Loucy (cell line): ENCODE measurements around the gene TELO2.

Experiments used
- H2AFZ ChIP-seq: fragments of 200-600 bp; sonication (generic); 2 replicates; pipeline ENCODE4 v1.6.0; 2016; ENCODE audit warnings: antibody characterized with exemption, mild to moderate bottlenecking, low read length, moderate library complexity
- H3F3A ChIP-seq: fragments of 200-600 bp; 2 replicates; pipeline ENCODE4 v1.6.0; 2016; ENCODE audit warnings: antibody characterized with exemption, low read depth, mild to moderate bottlenecking
- H3K27me3 ChIP-seq: fragments of 200-600 bp; sonication (generic); 2 replicates; pipeline ENCODE4 v1.6.1; 2014; ENCODE audit warnings: low read length, mild to moderate bottlenecking; ENCODE audit not compliant: insufficient read depth, poor library complexity, severe bottlenecking
- H3K36me3 ChIP-seq: fragments of 200-600 bp; sonication (generic); 2 replicates; pipeline ENCODE4 v1.6.1; 2016; ENCODE audit warnings: low read length; ENCODE audit not compliant: insufficient read depth
- H3K4me1 ChIP-seq: fragments of 200-600 bp; sonication (generic); 2 replicates; pipeline ENCODE4 v1.5.1; 2014; ENCODE audit warnings: low read length, mild to moderate bottlenecking; ENCODE audit not compliant: insufficient read depth, poor library complexity, severe bottlenecking
- H3K4me2 ChIP-seq: fragments of 200-600 bp; sonication (generic); 2 replicates; pipeline ENCODE4 v1.6.0; 2014; ENCODE audit warnings: antibody characterized with exemption, low read length, low read depth, mild to moderate bottlenecking; ENCODE audit not compliant: poor library complexity, severe bottlenecking
- H3K4me3 ChIP-seq: fragments of 200-600 bp; sonication (generic); 2 replicates; pipeline ENCODE4 v1.5.1; 2014; ENCODE audit warnings: low read length, mild to moderate bottlenecking, mixed read lengths; ENCODE audit not compliant: poor library complexity, severe bottlenecking
- H3K79me2 ChIP-seq: fragments of 200-600 bp; sonication (generic); 2 replicates; pipeline ENCODE4 v1.6.1; 2014; ENCODE audit warnings: low read length; ENCODE audit not compliant: insufficient read depth
- H3K9ac ChIP-seq: fragments of 200-600 bp; sonication (generic); 2 replicates; pipeline ENCODE4 v1.6.0; 2014; ENCODE audit warnings: mild to moderate bottlenecking, low read depth, low read length, moderate library complexity; ENCODE audit not compliant: poor library complexity, severe bottlenecking
- H3K9me2 ChIP-seq: fragments of 200-600 bp; sonication (generic); replicated peaks from 2 replicates; pipeline ENCODE4 v1.6.1; 2016; ENCODE audit warnings: low read depth, low read length, mixed read lengths
- H3K9me3 ChIP-seq: fragments of 200-600 bp; sonication (generic); 2 replicates; pipeline ENCODE4 v1.6.1; 2014; ENCODE audit warnings: mild to moderate bottlenecking, antibody characterized with exemption, low read length, low read depth; ENCODE audit not compliant: insufficient read depth
- H4K20me1 ChIP-seq: fragments of 200-600 bp; sonication (generic); 2 replicates; pipeline ENCODE4 v1.6.0; 2014; ENCODE audit warnings: antibody characterized with exemption, low read length, mild to moderate bottlenecking; ENCODE audit not compliant: insufficient read depth, poor library complexity, severe bottlenecking
- CTCF ChIP-seq: fragments of 200-600 bp; sonication (generic); conservative IDR thresholded peaks from 2 replicates; pipeline ENCODE4 v1.5.1; 2014; ENCODE audit warnings: mild to moderate bottlenecking, antibody characterized with exemption, low read length
- EZH2phosphoT487 ChIP-seq: fragments of 200-600 bp; IDR thresholded peaks from 2 replicates; pipeline ENCODE4 v1.6.1; 2018; ENCODE audit warnings: antibody characterized with exemption, mild to moderate bottlenecking, moderate library complexity, borderline replicate concordance

Gene TELO2

GRCh38 chr16:1500465-1501150 is 7.4 kb downstream of the TELO2 start:
- H3K9ac ChIP-seq: no peak overlapping the region
- H2AFZ ChIP-seq: no peak overlapping the region
- H4K20me1 ChIP-seq: no peaks in the 10 kb centered on the region
- H3K36me3 ChIP-seq: no peaks in the 10 kb centered on the region; the same call in 1 of the 2 replicates
- H3F3A ChIP-seq: no peaks in the 10 kb centered on the region
- H3K4me3 ChIP-seq: no peak overlapping the region
- 0 out of 2 replicates have a peak, but pooled peaks cover 2% of the 10 kb centered on the region for H3K79me2 ChIP-seq
- H3K4me1 ChIP-seq: no peaks in the 10 kb centered on the region
- no peaks in the 10 kb centered on the region for H3K27me3 ChIP-seq
- H3K9me3 ChIP-seq: no peaks in the 10 kb centered on the region
- H3K4me2 ChIP-seq: no peak overlapping the region
- no peaks in the 10 kb centered on the region for H3K9me2 ChIP-seq
- no peak for TF ChIP-seq CTCF
- no peak for TF ChIP-seq EZH2phosphoT487

DNA sequence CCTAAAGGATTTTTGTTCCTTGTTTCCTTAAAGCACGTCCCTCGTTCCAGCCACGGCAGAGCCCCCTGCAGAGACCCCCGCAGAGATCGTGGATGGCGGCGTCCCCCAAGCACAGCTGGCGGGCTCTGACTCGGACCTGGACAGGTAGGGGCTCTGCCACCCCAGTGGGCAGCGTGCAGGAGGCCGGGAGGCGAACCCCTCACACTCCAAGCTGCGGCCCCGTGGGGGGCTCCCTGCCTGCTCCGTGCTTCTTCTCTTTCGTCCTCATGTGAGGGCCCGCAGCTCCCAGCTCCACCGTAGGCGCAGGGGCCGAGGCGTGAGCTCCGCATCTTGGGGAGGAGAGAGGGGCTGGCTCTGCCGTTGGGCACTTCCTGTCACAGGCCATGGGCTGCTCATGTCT is 8.5 kb downstream of the TELO2 start:
- Histone ChIP-seq H3K79me2 (no peaks in the 10 kb centered on the region), H3K4me2 (no peak overlapping the region), H4K20me1 (no peaks in the 10 kb centered on the region), H3F3A (no peaks in the 10 kb centered on the region), H3K4me3 (no peak overlapping the region), H2AFZ (no peak overlapping the region), H3K9me3 (no peaks in the 10 kb centered on the region), H3K9me2 (no peaks in the 10 kb centered on the region), H3K27me3 (no peaks in the 10 kb centered on the region), H3K36me3 (no peaks in the 10 kb centered on the region; the same call in 1 of the 2 replicates), H3K4me1 (no peaks in the 10 kb centered on the region), H3K9ac (no peak overlapping the region)
- TF ChIP-seq CTCF (no peak), EZH2phosphoT487 (no peak)

GRCh38 chr16:1502092-1503004 is 9.2 kb downstream of the TELO2 start:
- Histone ChIP-seq H3K79me2 (no peaks in the 10 kb centered on the region), H3K9ac (no peak overlapping the region), H3K9me2 (no peaks in the 10 kb centered on the region), H3K4me2 (no peak overlapping the region), H3K36me3 (no peaks in the 10 kb centered on the region; the same call in 1 of the 2 replicates), H3F3A (no peaks in the 10 kb centered on the region), H4K20me1 (no peaks in the 10 kb centered on the region), H3K4me1 (no peaks in the 10 kb centered on the region), H3K9me3 (no peaks in the 10 kb centered on the region), H3K4me3 (no peak overlapping the region), H2AFZ (no peak overlapping the region), H3K27me3 (no peaks in the 10 kb centered on the region)
- TF ChIP-seq CTCF (no peak), EZH2phosphoT487 (no peak)
